Measurements from ENCODE around the gene TRMT1. TPM values are rescaled to one million over a fixed set of nuclear protein-coding genes. Genes with fewer than 3 reads are reported as not detected.
A peak's percentile ranks its signal among the peaks of the same experiment; 100 is the strongest.

The TRMT1 gene
- polyA plus RNA-seq, 1 donor = 35.5 TPM

GRCh38 chr19:13057744-13058143, 58.8 kb downstream of the TRMT1 start:
- Histone ChIP-seq H3K9me3 (ENCODE audit: control insufficient read depth, low read depth, low read length) (no peaks in the 10 kb centered on the region), H3K4me1 (ENCODE audit: control insufficient read depth, insufficient read depth, low read length) (peaks cover 68% of the 10 kb centered on the region), H3K36me3 (ENCODE audit: control insufficient read depth, insufficient read depth, low read length) (no peaks in the 10 kb centered on the region), H3K27me3 (ENCODE audit: control insufficient read depth, insufficient read depth, low read length) (peaks cover 51% of the 10 kb centered on the region), H3K4me3 (ENCODE audit: low read length) (no peak overlapping the region), H3K27ac (ENCODE audit: low read length) (peak overlapping the region; percentile 67)
- DNase-seq = peak in 1 of 2 donors; percentile 44
- whole genome bisulfite sequencing (ENCODE audit: insufficient coverage, low lambda C conversion rate) = no CpG with 5 or more reads among the region's 2 CpGs

DNA sequence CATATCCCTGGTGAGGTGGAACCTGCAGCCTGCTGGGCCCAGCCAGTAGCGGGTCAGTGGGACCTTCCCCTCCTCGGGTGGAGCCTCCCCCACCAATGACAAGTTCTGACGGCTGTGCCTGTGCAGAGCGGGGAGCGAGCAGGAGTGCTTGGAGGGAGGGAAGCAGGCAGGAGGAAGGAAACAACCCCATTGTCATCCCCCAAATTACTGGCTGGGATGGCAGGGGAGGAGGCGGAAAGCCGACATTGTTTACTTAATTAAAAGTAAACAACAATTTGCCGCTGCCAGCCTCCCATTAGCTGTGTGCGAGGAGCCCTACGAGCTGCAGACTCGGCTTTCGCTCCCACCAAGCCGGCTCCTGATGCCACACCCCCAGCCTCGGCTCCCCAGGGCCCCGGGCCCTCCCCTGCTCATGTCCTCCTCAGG, 59.4 kb downstream of the TRMT1 start:
- DNase-seq = no peak
- Histone ChIP-seq H3K27me3 (ENCODE audit: control insufficient read depth, insufficient read depth, low read length) (peaks cover 45% of the 10 kb centered on the region), H3K36me3 (ENCODE audit: control insufficient read depth, insufficient read depth, low read length) (no peaks in the 10 kb centered on the region), H3K9me3 (ENCODE audit: control insufficient read depth, low read depth, low read length) (no peaks in the 10 kb centered on the region), H3K27ac (ENCODE audit: low read length) (peak overlapping the region; percentile 67), H3K4me3 (ENCODE audit: low read length) (no peak overlapping the region), H3K4me1 (ENCODE audit: control insufficient read depth, insufficient read depth, low read length) (peaks cover 73% of the 10 kb centered on the region)
- no CpG with 5 or more reads among the region's 15 CpGs for WGBS (ENCODE audit: insufficient coverage, low lambda C conversion rate)

DNA sequence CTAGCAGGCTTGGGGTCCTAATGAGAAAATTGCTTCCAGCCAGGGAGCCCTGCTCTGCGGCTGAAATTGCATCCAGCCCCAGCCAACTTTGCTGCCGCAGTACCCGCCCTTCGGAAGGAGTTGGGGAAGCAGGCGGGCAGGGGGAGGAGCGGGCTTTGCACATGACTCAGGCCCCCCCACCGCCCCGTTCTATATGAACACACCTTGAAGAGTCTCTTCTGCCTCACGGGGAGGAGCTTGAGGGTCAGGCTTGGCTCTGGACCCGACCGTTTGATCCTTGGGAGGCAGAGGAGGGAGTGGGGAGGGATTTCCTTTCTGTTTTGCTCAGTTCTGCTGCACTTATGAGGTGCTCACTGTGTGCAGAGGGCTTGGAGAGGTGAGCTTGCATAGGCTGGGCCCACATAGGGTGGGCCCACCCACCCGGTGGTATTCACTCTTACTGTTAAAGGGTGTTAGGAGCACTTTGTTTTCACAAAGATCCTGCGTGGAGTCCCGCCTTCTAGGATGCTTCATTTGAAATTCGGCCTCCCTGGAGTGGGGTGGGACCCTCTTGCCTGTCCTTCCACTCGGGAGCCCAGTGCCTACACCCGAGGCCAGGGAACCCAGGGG, 60.4 kb downstream of the TRMT1 start:
- Histone ChIP-seq H3K27ac (ENCODE audit: low read length) (peak overlapping the region; percentile 67), H3K4me1 (ENCODE audit: control insufficient read depth, insufficient read depth, low read length) (peaks cover 81% of the 10 kb centered on the region), H3K4me3 (ENCODE audit: low read length) (no peak overlapping the region), H3K36me3 (ENCODE audit: control insufficient read depth, insufficient read depth, low read length) (no peaks in the 10 kb centered on the region), H3K27me3 (ENCODE audit: control insufficient read depth, insufficient read depth, low read length) (peaks cover 38% of the 10 kb centered on the region), H3K9me3 (ENCODE audit: control insufficient read depth, low read depth, low read length) (no peaks in the 10 kb centered on the region)
- peak in 1 of 2 donors; percentile 66 for DNase-seq
- 60% methylated on average over 2 of the region's 17 CpGs for WGBS (ENCODE audit: insufficient coverage, low lambda C conversion rate)

DNA sequence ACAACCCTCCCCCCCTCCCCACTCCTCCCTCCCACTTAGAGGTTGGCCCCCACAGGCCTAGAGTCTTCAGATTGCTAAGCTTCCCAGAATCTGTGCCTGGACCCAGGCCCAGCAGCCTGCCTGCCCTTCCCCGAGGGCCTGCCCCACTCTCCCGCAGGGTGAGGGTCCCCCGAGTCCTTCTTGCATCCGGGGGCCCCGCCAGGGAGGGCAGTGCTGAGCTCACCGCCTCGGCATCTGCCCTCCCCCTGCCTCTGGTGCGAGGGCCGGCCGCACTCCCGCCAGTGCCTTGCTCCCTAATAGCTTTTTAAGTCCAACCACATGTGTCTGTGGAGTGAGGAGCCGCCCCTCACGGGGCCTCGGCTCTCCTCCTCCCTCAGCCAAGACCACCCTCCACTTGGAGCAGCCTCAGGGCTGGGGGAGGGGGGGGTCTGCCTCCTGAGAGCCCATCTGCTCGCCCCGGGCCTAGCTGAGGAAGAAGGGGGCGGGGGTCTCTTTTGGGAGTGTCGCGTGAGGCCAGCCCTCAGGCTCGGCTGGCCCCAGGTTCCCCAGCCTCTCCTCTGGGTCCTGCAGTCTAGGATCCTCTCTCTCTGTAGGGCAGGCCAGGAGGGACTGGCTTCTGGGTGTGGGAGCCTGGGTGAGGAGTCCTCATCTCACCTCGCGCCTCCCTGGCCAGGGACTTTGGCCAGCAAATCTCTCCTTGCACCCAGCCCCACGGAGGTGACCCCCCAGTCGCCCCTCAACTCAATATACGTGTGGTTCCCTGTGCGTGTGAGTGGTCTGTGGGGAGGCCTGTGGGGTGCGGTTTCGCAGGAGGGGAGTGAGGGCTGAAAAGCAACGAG, 61.1 kb downstream of the TRMT1 start:
- Histone ChIP-seq H3K4me1 (ENCODE audit: control insufficient read depth, insufficient read depth, low read length) (peaks cover 79% of the 10 kb centered on the region), H3K4me3 (ENCODE audit: low read length) (no peak overlapping the region), H3K36me3 (ENCODE audit: control insufficient read depth, insufficient read depth, low read length) (no peaks in the 10 kb centered on the region), H3K27me3 (ENCODE audit: control insufficient read depth, insufficient read depth, low read length) (peaks cover 32% of the 10 kb centered on the region), H3K9me3 (ENCODE audit: control insufficient read depth, low read depth, low read length) (no peaks in the 10 kb centered on the region), H3K27ac (ENCODE audit: low read length) (peak overlapping the region; percentile 67)
- WGBS (ENCODE audit: insufficient coverage, low lambda C conversion rate) = no CpG with 5 or more reads among the region's 29 CpGs
- DNase-seq = peak; percentile 66 to 72

Other genes starting within 250 kb of the TRMT1 start
- 7.8 TPM for gene DNASE2, start 235.3 kb downstream of the TRMT1 start, polyA plus RNA-seq
- 0.79 TPM for gene KLF1, start 229.5 kb downstream of the TRMT1 start, polyA plus RNA-seq
- gene GCDH, start 225.6 kb downstream of the TRMT1 start, polyA plus RNA-seq = 25.4 TPM
- 1.0 TPM for gene SYCE2, start 197.4 kb downstream of the TRMT1 start, polyA plus RNA-seq
- 55.0 TPM for gene FARSA, start 183.0 kb downstream of the TRMT1 start, polyA plus RNA-seq
- gene CALR, start 178.1 kb downstream of the TRMT1 start, polyA plus RNA-seq = 723 TPM
- 91.8 TPM for gene RAD23A, start 170.9 kb downstream of the TRMT1 start, polyA plus RNA-seq
- 30.5 TPM for gene GADD45GIP1, start 159.5 kb downstream of the TRMT1 start, polyA plus RNA-seq
- 0.06 TPM for gene DAND5, start 147.2 kb downstream of the TRMT1 start, polyA plus RNA-seq
- gene NFIX, start 121.3 kb downstream of the TRMT1 start, polyA plus RNA-seq = 20.2 TPM
- 3.7 TPM for gene LYL1, start 13.9 kb downstream of the TRMT1 start, polyA plus RNA-seq
- gene NACC1, start 1.5 kb upstream of the TRMT1 start, polyA plus RNA-seq = 19.4 TPM
- gene STX10, start 33.6 kb upstream of the TRMT1 start, polyA plus RNA-seq = 49.0 TPM
- gene IER2, start 33.7 kb upstream of the TRMT1 start, polyA plus RNA-seq = 250 TPM